SK-N-SH (cell line): Measurements from ENCODE around the gene ERRFI1. TPM values are rescaled to one million over a fixed set of nuclear protein-coding genes. Genes with fewer than 3 reads are reported as not detected.

Experiments used
- CTCF ChIA-PET: fragments of 300-600, 350-600 bp; formaldehyde crosslinking; extraction: SDS; loops from one replicate; lab custom pipeline; 2021; lab: Yijun Ruan, JAX
- POLR2A ChIA-PET: fragments of 350-600 bp; sonication (Branson Sonifier 250); formaldehyde crosslinking; extraction: SDS; loops from one replicate; lab custom pipeline; 2020; ENCODE audit warnings: antibody characterized with exemption, inconsistent platforms; lab: Yijun Ruan, JAX
- DNase-seq: peaks from one replicate; pipeline ENCODE4 v3.0.0; 2012
- H2AFZ ChIP-seq: fragments of 200-600 bp; sonication (generic); 2 replicates; pipeline ENCODE4 v1.8.1; 2016; ENCODE audit warnings: antibody characterized with exemption, mild to moderate bottlenecking, low read depth
- H3F3A ChIP-seq: fragments of 200-600 bp; sonication (generic); replicated peaks from 2 replicates; pipeline ENCODE3; 2016; ENCODE audit warnings: antibody characterized with exemption, mild to moderate bottlenecking; ENCODE audit not compliant: insufficient read depth
- H3K27ac ChIP-seq, 2 experiments: fragments of 200-500 bp in 1 of 2; fragments of 200-600 bp in 1 of 2; sonication (Bioruptor generic) in 1 of 2; sonication (generic), shearing (Covaris generic) in 1 of 2; 2 replicates each; pipeline versions ENCODE4 v1.5.1 to v1.6.1; 2014 to 2016; ENCODE audit warnings: low read depth in 2 of 2, inconsistent platforms in 1 of 2, low read length in 1 of 2, mild to moderate bottlenecking in 1 of 2, mixed read lengths in 1 of 2
- H3K27me3 ChIP-seq: fragments of 200-600 bp; sonication (generic), shearing (Covaris generic); 2 replicates; pipeline ENCODE4 v1.6.1; 2016; ENCODE audit warnings: mixed run types; ENCODE audit not compliant: insufficient read depth
- H3K36me3 ChIP-seq, 2 experiments: fragments of 200-500 bp in 1 of 2; fragments of 200-600 bp in 1 of 2; sonication (Bioruptor generic) in 1 of 2; sonication (generic) in 1 of 2; replicated peaks in 1 of 2; 2 replicates each; pipeline versions ENCODE3 to v1.5.1; 2014 to 2016; ENCODE audit warnings: low read length in 1 of 2, mild to moderate bottlenecking in 1 of 2; ENCODE audit not compliant: insufficient read depth in 2 of 2, control insufficient read depth in 1 of 2
- H3K4me1 ChIP-seq, 2 experiments: fragments of 200-500 bp in 1 of 2; fragments of 200-600 bp in 1 of 2; sonication (Bioruptor generic) in 1 of 2; sonication (generic), shearing (Covaris generic) in 1 of 2; 2 replicates each; pipeline versions ENCODE4 v1.5.1 to v1.6.1; 2014 to 2016; ENCODE audit warnings: low read depth in 1 of 2, low read length in 1 of 2, mixed run types in 1 of 2; ENCODE audit not compliant: insufficient read depth in 2 of 2, control insufficient read depth in 1 of 2
- H3K4me2 ChIP-seq: fragments of 200-600 bp; sonication (generic), shearing (Covaris generic); 2 replicates; pipeline ENCODE4 v1.6.1; 2017; ENCODE audit warnings: mixed run types
- H3K4me3 ChIP-seq, 2 experiments: fragments of 200-500 bp in 1 of 2; fragments of 200-600 bp in 1 of 2; sonication (Bioruptor generic) in 1 of 2; sonication (generic), shearing (Covaris generic) in 1 of 2; 2 replicates each; pipeline versions ENCODE4 v1.5.1 to v1.8.1; 2014 to 2016; ENCODE audit warnings: low read depth in 2 of 2, inconsistent platforms in 1 of 2, low read length in 1 of 2, mild to moderate bottlenecking in 1 of 2, mixed read lengths in 1 of 2, moderate library complexity in 1 of 2
- H3K79me2 ChIP-seq: fragments of 200-600 bp; sonication (generic); 2 replicates; pipeline ENCODE4 v1.8.1; 2017; ENCODE audit warnings: mild to moderate bottlenecking; ENCODE audit not compliant: insufficient read depth
- H3K9ac ChIP-seq: fragments of 200-600 bp; sonication (generic); 2 replicates; pipeline ENCODE4 v1.6.1; 2017; ENCODE audit warnings: mixed run types
- H3K9me2 ChIP-seq: fragments of 200-600 bp; sonication (generic); 2 replicates; pipeline ENCODE4 v1.6.1; 2017; ENCODE audit warnings: mixed run types
- H3K9me3 ChIP-seq: fragments of 200-600 bp; sonication (generic); 2 replicates; pipeline ENCODE4 v1.6.1; 2017; ENCODE audit warnings: mixed run types, mild to moderate bottlenecking, moderate library complexity
- H4K20me1 ChIP-seq: fragments of 200-600 bp; sonication (generic); 2 replicates; pipeline ENCODE4 v1.6.1; 2017; ENCODE audit warnings: mild to moderate bottlenecking, mixed run types; ENCODE audit not compliant: insufficient read depth
- CHD2 ChIP-seq: fragments of 150-350 bp; IDR thresholded peaks from 2 replicates; pipeline ENCODE4 v1.6.1; 2018; ENCODE audit warnings: low read length; ENCODE audit not compliant: partially characterized antibody
- CTCF ChIP-seq: fragments of 200-600 bp; sonication (generic); IDR thresholded peaks from 2 replicates; pipeline ENCODE4 v1.6.1; 2017; ENCODE audit warnings: antibody characterized with exemption, mild to moderate bottlenecking, moderate library complexity
- EZH2phosphoT487 ChIP-seq: fragments of 200-600 bp; sonication (generic); IDR thresholded peaks from 2 replicates; pipeline ENCODE4 v1.6.1; 2017; ENCODE audit warnings: low read depth, mixed run types, mild to moderate bottlenecking, antibody characterized with exemption, moderate library complexity, borderline replicate concordance
- GATA2 ChIP-seq: sonication (generic); formaldehyde crosslinking; IDR thresholded peaks from 2 replicates; pipeline ENCODE4 v1.5.0; 2020; ENCODE audit warnings: mild to moderate bottlenecking, missing genetic modification reagents
- NFIC ChIP-seq: IDR thresholded peaks from 2 replicates; pipeline ENCODE4 v1.4.0; 2012; ENCODE audit warnings: borderline replicate concordance
- WGBS: methylation state at CpG from one replicate; pipeline ENCODE4 v1.1.6; 2017; ENCODE audit warnings: low lambda C conversion rate; 5-methylcytosine and 5-hydroxymethylcytosine counted together
- polyA plus RNA-seq, 3 experiments: library from polyadenylated mRNA; depleted of rRNA; stranded (reverse); fragments of >200 nt; gene quantifications; 2 replicates each; pipeline ENCODE4 v1.2.3, GENCODE V29; 2012
- TF ChIP-seq, protein P1 (sequence below): IDR thresholded peaks from 2 replicates; pipeline ENCODE4 v1.6.1; 2012; ENCODE audit warnings: mild to moderate bottlenecking, low read depth, low read length, moderate library complexity

The ERRFI1 gene
- polyA plus RNA-seq, 1 of the 3 experiments (the other 2 are of a cell fraction), result 65.6 TPM

DNA sequence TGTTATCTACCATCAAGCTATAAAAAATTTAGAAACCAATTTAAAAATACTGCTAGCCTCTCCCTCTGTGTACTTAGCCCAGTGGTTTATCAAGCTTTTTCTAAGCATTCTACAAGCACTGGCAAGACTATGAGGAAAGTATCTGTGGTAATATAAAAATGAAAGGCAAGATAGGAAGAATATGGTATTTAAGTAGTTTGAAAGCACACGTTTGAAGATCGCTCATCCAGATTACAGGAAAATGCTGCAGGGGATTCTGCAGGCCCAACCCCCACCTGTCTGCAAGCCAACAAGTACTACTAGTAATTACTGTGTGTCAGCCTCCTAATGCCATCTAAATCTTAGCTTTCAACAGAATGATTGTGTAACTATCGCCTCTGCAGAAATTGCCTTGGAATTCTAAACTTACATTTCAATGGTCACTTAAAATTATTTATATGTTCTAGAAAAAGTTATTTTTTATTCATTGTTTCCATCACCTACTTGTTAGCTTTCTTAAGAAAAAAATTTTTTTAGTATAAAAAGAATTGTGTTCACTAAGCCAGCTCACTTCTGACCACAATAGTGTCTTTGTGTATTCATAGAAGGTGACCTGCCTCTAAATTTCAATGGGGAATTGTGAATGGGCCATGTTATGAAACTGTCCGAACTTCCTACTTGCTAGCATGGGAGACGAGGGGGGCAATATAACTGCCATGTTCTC lies 8.5 kb downstream of the ERRFI1 start:
- TF ChIP-seq, protein P1, sequence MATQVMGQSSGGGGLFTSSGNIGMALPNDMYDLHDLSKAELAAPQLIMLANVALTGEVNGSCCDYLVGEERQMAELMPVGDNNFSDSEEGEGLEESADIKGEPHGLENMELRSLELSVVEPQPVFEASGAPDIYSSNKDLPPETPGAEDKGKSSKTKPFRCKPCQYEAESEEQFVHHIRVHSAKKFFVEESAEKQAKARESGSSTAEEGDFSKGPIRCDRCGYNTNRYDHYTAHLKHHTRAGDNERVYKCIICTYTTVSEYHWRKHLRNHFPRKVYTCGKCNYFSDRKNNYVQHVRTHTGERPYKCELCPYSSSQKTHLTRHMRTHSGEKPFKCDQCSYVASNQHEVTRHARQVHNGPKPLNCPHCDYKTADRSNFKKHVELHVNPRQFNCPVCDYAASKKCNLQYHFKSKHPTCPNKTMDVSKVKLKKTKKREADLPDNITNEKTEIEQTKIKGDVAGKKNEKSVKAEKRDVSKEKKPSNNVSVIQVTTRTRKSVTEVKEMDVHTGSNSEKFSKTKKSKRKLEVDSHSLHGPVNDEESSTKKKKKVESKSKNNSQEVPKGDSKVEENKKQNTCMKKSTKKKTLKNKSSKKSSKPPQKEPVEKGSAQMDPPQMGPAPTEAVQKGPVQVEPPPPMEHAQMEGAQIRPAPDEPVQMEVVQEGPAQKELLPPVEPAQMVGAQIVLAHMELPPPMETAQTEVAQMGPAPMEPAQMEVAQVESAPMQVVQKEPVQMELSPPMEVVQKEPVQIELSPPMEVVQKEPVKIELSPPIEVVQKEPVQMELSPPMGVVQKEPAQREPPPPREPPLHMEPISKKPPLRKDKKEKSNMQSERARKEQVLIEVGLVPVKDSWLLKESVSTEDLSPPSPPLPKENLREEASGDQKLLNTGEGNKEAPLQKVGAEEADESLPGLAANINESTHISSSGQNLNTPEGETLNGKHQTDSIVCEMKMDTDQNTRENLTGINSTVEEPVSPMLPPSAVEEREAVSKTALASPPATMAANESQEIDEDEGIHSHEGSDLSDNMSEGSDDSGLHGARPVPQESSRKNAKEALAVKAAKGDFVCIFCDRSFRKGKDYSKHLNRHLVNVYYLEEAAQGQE, result no peak
- peak; percentile 11; the same call in 1 of the 2 replicates for TF ChIP-seq GATA2
- H2AFZ ChIP-seq, result no peak overlapping the region
- WGBS, result 50% methylated on average over 5 of the region's 5 CpGs
- H3K4me3 ChIP-seq, result no peak overlapping the region
- peaks cover 9 to 24% of the 10 kb centered on the region in 2 experiments for H3K36me3 ChIP-seq
- H3K4me2 ChIP-seq, result peak overlapping the region; percentile 38; the same call in 1 of the 2 replicates
- no peak overlapping the region for H3K9ac ChIP-seq
- no peaks in the 10 kb centered on the region for H3K9me3 ChIP-seq
- no peak for DNase-seq
- H3F3A ChIP-seq, result peaks cover 56% of the 10 kb centered on the region
- peaks cover 24% of the 10 kb centered on the region for H4K20me1 ChIP-seq
- CTCF ChIA-PET, result interaction anchor here (0.9 to 10.6 kb wide), 8 partner anchors 13 to 333 kb away, joined by 3 to 293 read pairs (median 35); partner anchors contain the start of gene SLC45A1
- POLR2A ChIA-PET, result no interaction called here
- no peaks in the 10 kb centered on the region for H3K9me2 ChIP-seq
- peak overlapping the region; percentile 39 to 54; a peak in 3 of 4 replicates for H3K27ac ChIP-seq
- H3K27me3 ChIP-seq, result no peaks in the 10 kb centered on the region
- peaks cover 13 to 62% of the 10 kb centered on the region in 2 experiments for H3K4me1 ChIP-seq
- peaks cover 93% of the 10 kb centered on the region for H3K79me2 ChIP-seq

DNA sequence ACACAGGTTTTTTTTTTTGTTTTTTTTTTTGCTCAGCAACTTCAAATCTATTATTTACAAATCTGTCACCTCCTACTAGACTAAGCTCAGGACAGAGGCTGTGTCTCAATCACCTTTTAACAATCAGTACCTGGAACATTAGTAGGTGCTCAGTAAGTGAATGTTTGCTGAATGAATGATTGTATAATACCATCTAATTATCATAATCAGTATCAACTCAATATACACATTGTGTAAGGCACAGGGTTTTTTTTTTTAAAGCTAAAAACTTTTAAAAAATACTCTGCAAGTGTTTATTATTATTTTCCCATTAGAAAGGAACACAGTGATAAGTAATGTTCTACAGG lies 9.2 kb downstream of the ERRFI1 start:
- no peaks in the 10 kb centered on the region for H3K9me2 ChIP-seq
- H3K4me1 ChIP-seq, result peaks cover 13 to 55% of the 10 kb centered on the region in 2 experiments
- H2AFZ ChIP-seq, result no peak overlapping the region
- peaks cover 56% of the 10 kb centered on the region for H3F3A ChIP-seq
- peaks cover 15 to 32% of the 10 kb centered on the region in 2 experiments for H3K36me3 ChIP-seq
- H4K20me1 ChIP-seq, result peaks cover 18% of the 10 kb centered on the region; the same call in 1 of the 2 replicates
- H3K27ac ChIP-seq, result peak overlapping the region in 1 of 2 experiments; percentile 54; a peak in 2 of 4 replicates
- no peak overlapping the region for H3K4me3 ChIP-seq
- H3K79me2 ChIP-seq, result peaks cover 93% of the 10 kb centered on the region
- H3K9me3 ChIP-seq, result no peaks in the 10 kb centered on the region
- peak overlapping the region; percentile 20; the same call in 1 of the 2 replicates for H3K4me2 ChIP-seq
- H3K9ac ChIP-seq, result no peak overlapping the region
- POLR2A ChIA-PET, result interaction anchor here (0.6 kb wide), 1 partner anchor 421 kb away, joined by 4 read pairs; no protein-coding TSS in a partner anchor
- TF ChIP-seq NFIC, result no peak
- no peak for TF ChIP-seq EZH2phosphoT487
- TF ChIP-seq CHD2, result no peak
- no peak for TF ChIP-seq CTCF
- TF ChIP-seq, all 33 proteins: peak for 0
- H3K27me3 ChIP-seq, result no peaks in the 10 kb centered on the region
- CTCF ChIA-PET, result interaction anchor here (0.6 to 10.6 kb wide), 6 partner anchors 33 to 334 kb away, joined by 3 to 293 read pairs (median 68); partner anchors contain the start of gene SLC45A1
- no peak for DNase-seq
